GM19397 (cell line): ENCODE results near the gene PLEKHS1.

Experiments used
- ATAC-seq: cut with Tn5 transposase; IDR thresholded peaks from one replicate; pipeline ENCODE4 v1.9.1; 2021; ENCODE audit warnings: mild to moderate bottlenecking, moderate library complexity; ENCODE audit not compliant: unreplicated experiment

Gene PLEKHS1

DNA sequence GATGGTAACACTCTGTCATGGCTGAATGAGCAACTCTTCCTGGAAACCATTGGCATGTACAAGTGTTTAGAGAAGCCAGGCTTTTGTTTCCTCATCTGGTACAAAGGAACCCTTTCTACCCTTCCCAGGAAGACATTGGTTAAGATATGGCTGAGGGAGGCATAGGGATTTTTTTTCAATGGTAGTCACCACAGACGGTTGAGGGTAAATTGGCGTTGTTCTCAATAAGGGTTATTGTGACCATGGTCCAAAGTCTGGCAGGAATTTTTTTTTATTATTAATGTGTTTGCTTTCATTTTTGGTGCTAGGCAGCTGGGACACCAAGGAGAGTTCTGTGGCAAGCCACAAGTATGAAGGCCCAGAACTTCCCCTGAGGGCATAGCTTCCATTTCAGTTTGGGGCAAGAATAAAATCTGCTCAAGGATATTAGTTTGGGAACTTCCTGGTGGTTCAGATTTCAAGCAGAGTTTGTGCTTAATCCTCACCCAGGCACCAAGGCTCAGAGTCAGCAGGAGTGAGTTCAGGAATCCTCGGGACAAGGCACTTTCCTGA is at the start of gene PLEKHS1:
Gene PLEKHS1, plus strand, starts transcription at position 502 of the 552 bp plus-strand sequence. CDS start 3,596 bp downstream, outside the sequence.
- no peak for ATAC-seq

GRCh38 chr10:113704637-113705343 is 46.7 kb upstream of the PLEKHS1 start:
- ATAC-seq, result no peak

- ATAC-seq, result no peak
Observed at GRCh38 chr10:113705344-113705652, 46.2 kb upstream of the PLEKHS1 start.

DNA sequence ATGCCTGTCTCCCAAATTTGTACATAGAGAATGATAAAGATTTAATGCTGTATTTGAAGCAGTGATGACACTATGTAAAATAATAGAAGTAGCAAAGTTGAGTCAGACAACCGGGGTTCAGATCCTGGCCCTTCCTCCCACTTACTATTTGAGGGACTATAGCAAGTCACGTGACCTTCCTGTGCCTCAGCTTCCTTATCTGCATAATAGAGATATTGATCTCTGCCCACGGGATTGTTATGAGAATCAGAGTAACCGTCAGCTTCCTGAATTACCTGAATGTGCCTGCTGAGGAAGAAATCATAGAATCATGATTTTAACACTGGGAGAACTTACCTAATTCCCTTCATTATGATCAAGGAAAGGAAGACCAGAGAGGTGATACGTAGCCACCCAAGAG is 44.9 kb upstream of the PLEKHS1 start:
- ATAC-seq, result no peak

- no peak for ATAC-seq
Observed at GRCh38 chr10:113708640-113709039, 42.8 kb upstream of the PLEKHS1 start.

DNA sequence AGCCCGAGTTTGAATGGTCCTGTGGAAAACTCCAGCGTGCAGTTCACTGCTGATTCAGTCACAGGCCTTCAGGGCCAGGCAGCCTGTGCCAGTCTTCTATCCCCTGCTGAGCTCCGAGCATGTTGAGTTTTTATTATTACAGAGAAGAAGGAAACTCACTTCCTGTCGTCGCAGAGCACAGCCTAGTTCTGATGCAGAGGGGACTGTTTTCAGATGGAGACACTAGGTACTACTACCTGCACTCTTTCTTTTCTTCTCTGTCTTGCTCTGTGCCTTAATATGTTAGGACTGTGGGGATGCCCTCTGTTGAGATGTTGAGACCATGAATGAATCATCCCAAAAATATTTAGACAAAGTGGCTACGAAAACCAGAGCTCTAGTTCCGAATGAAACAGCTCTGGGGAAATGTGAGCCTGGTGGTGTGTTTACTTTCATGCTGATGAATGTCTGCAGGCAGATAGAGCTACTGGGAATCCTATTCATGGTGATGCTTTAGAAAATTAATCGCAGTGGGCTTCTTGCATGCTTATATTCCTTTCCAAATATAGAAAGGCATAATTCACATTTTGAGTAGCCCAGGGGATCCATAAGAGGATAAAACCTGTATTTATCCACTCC is 42.2 kb upstream of the PLEKHS1 start:
- no peak for ATAC-seq

DNA sequence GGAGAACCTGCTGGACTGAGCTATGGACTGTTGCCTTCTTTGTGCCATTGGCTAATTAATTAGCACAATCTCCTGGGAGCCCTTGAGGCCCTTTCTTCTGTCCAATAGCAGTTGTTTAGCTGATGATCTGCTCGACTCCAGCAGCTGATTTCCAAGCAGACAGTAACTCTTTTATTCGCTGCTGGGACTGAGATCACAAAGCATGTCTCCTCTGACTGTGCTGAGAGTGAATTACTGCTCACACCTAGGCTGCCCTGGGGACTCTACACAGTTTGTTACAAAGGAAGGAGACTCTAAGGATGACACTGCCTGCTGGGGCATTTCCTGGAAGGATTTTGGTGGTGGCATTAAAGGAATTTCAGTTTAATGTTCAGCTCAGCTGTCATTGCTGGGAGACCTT is 40.3 kb upstream of the PLEKHS1 start:
- no peak for ATAC-seq

DNA sequence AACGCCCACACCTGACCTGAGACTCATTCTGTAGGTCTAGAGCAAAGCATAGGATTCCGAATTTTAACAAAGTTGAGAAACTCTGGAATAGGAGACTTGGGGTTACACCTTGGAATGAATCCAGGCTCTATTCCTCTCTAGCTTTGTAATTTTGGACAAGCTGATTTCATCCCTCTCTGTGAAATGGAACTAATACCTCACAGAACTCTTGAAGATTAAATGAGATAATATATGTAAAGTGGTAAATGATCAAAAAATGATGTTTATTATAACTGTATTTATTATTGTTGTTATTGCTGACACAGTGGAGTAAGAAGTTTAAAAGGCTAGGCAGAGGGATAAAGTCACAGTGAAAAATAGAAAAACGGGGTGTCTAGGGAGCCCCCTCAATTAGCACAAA is 39.5 kb upstream of the PLEKHS1 start:
- no peak for ATAC-seq

GRCh38 chr10:113712755-113713639 is 38.5 kb upstream of the PLEKHS1 start:
- ATAC-seq, result no peak

GRCh38 chr10:113713640-113713982 is 37.9 kb upstream of the PLEKHS1 start:
- ATAC-seq, result no peak

DNA sequence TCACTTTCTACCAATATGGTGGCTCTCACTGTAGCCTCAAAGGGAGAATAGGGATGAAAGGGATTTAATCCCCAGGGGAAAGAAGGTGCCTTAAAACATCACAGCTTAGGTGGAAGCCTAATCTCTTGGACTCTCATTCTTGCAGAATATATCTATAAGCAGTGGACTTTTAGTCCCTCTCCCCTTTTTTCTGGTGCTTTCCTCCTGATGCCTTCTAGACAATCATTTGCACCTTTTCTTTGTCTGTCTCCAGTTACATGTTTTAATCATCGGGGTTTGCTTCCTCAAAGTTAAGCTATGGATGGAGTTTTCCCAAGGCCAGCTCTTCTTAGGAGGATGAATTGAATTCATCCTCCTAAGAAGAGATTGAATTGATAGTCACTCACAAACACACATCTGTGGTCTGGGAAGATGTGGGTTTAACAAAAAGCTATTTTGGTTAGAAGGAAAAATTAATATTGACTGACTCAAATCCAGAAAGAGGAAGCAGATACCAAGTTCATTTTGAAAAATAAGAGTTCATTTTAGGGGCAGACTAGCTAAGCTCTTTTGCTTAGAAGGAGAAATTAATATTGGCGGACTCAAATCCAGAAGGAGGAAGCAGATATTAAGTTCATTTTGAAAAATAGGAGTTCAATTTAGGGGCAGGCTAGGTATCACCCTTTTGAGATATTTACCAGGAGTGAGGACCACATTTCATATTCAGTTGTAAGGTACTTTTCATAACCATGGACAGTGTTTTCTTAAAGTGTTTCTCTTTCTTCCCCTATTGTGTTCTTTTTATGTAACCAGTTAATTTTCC is 35.2 kb upstream of the PLEKHS1 start:
- ATAC-seq, result no peak

DNA sequence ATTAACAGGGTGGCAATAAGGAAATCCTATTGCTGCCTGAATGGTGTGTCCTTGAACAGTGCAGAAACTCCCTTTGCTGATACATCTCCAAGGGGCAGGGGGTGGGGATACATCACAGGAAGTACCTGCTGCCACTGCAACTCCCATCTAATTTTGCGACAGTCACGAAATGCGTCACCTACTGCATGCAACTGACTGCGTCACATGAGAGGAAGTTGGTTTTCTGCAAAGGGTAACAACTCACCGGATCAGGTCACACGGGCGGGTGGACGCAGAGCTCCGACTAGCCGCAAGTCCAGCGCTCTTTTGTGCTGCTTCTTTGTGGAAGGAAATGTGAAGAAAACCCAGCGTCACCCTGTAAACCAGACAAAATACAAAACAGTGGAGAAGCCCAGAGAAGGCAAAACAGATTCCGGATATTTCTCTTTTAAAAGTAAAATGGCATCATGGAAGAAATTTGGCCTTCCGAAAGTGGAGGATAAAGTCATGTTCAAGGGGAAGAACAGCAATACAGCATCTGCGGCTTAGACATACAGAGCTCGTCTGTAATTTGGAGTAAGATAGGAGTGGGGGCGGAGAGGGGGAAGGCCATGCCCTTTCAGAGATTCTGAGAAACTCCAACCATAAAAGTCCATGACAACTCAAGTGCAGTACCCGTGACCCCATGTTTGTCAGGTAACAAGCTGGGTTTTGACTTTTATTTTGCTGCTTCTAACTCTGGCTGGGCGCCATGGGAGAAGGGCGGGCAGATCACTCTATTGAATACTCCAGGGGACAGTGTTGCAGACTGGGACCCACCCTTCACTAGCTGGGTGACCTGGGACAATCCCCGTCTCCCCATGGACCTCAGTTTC is 32.3 kb upstream of the PLEKHS1 start:
- ATAC-seq, result no peak

DNA sequence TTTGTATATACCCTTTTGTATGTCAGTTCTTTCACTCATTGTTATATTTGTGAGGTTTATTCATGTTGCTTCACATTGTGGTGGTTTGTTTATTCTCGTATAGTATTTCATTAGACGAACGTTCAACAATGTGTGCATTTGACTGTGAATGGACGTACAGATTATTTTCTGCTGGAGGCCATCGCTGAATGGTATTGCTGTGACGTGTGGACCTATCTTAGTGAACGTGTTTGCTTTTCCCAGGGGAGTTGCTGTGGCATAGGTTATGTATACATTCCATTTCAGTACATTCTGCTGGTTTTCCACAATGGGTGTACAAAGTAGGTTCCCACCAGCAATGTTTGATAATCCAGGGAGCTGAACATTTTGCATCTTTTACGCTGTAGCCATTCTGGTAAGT is 31.1 kb upstream of the PLEKHS1 start:
- no peak for ATAC-seq

DNA sequence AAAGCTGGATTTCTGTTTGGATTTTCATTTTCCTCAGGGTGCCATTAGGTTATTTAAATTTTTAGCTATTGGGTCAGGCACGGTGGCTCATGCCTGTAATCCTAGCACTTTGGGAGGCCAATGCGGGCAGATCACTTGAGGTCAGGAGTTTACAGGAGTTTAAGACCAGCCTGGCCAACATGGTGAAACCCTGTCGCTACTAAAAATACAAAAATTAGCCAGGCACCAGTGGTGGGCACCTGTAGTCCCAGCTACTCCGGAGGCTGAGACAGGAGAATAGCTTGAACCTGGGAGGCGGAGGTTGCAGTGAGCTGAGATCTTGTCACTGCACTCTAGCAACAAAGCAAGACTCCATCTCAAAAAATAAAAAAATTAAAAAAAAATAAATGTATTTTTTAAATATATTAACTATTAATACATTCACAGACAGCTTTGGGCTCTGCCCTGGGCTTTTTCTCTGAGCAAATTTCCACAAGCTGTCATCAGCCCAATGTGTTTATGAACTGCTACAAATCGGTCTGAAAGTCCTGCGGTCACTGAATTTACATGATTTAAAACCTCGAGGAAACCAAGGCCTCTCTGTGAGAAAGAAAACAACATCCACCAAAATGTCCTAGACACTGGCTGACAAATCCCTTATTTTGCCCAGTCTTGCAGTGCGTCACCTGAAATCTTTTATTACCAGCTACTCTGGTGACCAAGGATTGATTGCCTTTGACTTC is 19.2 kb upstream of the PLEKHS1 start:
- no peak for ATAC-seq

DNA sequence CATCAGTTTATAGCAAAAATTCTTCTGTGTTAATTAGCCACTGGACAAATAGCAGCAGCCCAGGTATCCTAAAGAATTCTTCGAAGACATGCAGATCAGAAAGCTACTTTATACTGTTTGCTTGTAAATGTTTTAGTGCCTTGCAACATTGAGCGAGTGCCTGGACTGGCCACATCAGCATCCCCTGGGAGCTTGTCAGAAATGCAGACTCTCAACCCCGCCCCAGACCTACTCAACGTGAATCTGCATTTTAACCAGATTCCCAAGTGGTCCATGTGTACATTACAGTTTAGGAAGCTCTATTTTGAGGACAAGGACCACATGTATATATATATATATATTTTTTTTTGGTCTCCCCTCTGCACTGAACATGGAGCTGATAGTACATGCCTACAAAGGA is 18.5 kb upstream of the PLEKHS1 start:
- no peak for ATAC-seq

DNA sequence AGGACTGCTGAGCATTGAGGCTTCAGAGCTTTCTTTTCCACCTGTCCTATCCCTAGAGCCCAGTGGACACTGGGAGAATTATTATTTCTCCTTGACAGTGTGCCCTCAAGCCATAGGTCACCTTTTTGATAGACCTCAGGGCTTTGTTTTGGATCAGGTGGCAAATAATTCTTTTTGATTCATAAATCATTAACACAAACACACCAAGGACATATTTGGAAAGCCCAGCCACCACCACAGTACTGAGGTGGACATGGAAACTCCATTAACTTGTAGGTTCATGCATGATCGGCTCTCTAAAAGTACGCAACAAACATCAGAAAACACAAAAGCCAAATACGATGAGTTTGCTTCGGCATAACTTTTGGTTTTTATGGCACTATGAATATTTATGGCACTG is 17.8 kb upstream of the PLEKHS1 start:
- no peak for ATAC-seq

DNA sequence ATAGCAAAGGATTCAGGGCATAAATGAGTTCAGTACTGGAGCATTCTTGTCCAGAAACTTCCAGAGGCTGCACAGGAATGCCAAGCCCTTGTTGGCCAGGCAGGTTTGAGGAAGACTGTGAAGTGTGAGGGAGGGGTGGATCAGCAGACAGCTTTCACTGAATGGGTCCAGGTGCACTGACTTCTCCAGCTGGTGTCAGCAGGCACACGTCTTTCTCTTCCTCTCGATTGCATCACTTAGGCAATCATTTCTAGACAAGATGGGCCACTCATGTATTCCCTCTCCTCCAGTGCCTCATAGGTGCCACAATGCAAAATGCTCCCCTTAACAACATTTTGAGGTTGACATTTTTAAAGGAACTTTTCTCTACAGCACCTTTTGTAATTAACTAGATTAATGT is 15.6 kb upstream of the PLEKHS1 start:
- peak; percentile 82 for ATAC-seq

- ATAC-seq, result no peak
Observed at GRCh38 chr10:113736576-113736975, 14.9 kb upstream of the PLEKHS1 start.

- no peak for ATAC-seq
Observed at GRCh38 chr10:113739031-113739430, 12.5 kb upstream of the PLEKHS1 start.
